ENCODE data around the gene C1orf35. TPM values are rescaled to one million over a fixed set of nuclear protein-coding genes. Genes with fewer than 3 reads are reported as not detected.

C1orf35 gene
- total and polyA plus RNA-seq, 12 donors = 5.0 to 42.0 (median 15.7) TPM

- H3K4me3 ChIP-seq = no peak overlapping the region
- H3K9me3 ChIP-seq (replicated peaks in 1 of 3) = no peaks in the 10 kb centered on the region
- no peaks in the 10 kb centered on the region for H3K4me1 ChIP-seq (replicated peaks in 1 of 2)
- H3K27ac ChIP-seq = no peak overlapping the region
- DNase-seq = no peak
- peaks cover 82% of the 10 kb centered on the region for H3K27me3 ChIP-seq
- no peaks in the 10 kb centered on the region for H3K36me3 ChIP-seq (replicated peaks in 1 of 2)
- intact Hi-C loops (cut with DNase I) = no loop called here
- TF ChIP-seq POLR2A (IDR thresholded peaks at IDR 0.05) (no peak), CTCF (IDR thresholded peaks at IDR 0.05) (no peak)
- 83 to 91% (median 86%) methylated on average over 3 to 15 of the region's 15 CpGs for WGBS, 4 donors
Measured at GRCh38 chr1:228063251-228064191, 39.6 kb downstream of the C1orf35 start.

- no peak for DNase-seq
- Histone ChIP-seq H3K27ac (no peak overlapping the region), H3K36me3 (replicated peaks in 1 of 2) (no peaks in the 10 kb centered on the region), H3K4me1 (replicated peaks in 1 of 2) (no peaks in the 10 kb centered on the region), H3K9me3 (replicated peaks in 1 of 3) (no peaks in the 10 kb centered on the region), H3K27me3 (peaks cover 89% of the 10 kb centered on the region), H3K4me3 (no peak overlapping the region)
- no peak for TF ChIP-seq POLR2A (IDR thresholded peaks at IDR 0.05)
- TF ChIP-seq CTCF (IDR thresholded peaks at IDR 0.05) = no peak
- intact Hi-C loops (cut with DNase I) = no loop called here
- WGBS, 4 donors = 53 to 78% (median 70%) methylated on average over 2 to 4 of the region's 4 CpGs
Measured at GRCh38 chr1:228062812-228063211, 40.3 kb downstream of the C1orf35 start.

- peaks cover 88% of the 10 kb centered on the region for H3K27me3 ChIP-seq
- WGBS, 4 donors = 87 to 93% (median 89%) methylated on average over 3 to 9 of the region's 9 CpGs
- H3K4me3 ChIP-seq = no peak overlapping the region
- no peak for TF ChIP-seq CTCF (IDR thresholded peaks at IDR 0.05)
- TF ChIP-seq POLR2A (IDR thresholded peaks at IDR 0.05) = no peak
- no peaks in the 10 kb centered on the region for H3K9me3 ChIP-seq (replicated peaks in 1 of 3)
- H3K4me1 ChIP-seq (replicated peaks in 1 of 2) = no peaks in the 10 kb centered on the region
- intact Hi-C loops (cut with DNase I) = no loop called here
- no peak overlapping the region for H3K27ac ChIP-seq
- no peaks in the 10 kb centered on the region for H3K36me3 ChIP-seq (replicated peaks in 1 of 2)
- DNase-seq = no peak
Measured at GRCh38 chr1:228062085-228062791, 40.9 kb downstream of the C1orf35 start.

- TF ChIP-seq CTCF (IDR thresholded peaks at IDR 0.05) (no peak), POLR2A (IDR thresholded peaks at IDR 0.05) (no peak)
- DNase-seq = no peak
- Histone ChIP-seq H3K9me3 (replicated peaks in 1 of 3) (no peaks in the 10 kb centered on the region), H3K4me1 (replicated peaks in 1 of 2) (no peaks in the 10 kb centered on the region), H3K36me3 (replicated peaks in 1 of 2) (no peaks in the 10 kb centered on the region), H3K4me3 (no peak overlapping the region), H3K27me3 (peaks cover 81% of the 10 kb centered on the region), H3K27ac (no peak overlapping the region)
- 71 to 74% (median 73%) methylated on average over 6 to 10 of the region's 10 CpGs for WGBS, 4 donors
- intact Hi-C loops (cut with DNase I) = no loop called here
Measured at GRCh38 chr1:228061411-228062084, 41.6 kb downstream of the C1orf35 start.

All from adrenal gland (tissue), 12 donors.